Stimulated activated CD4-positive, alpha-beta T cell treated with anti-CD3 and anti-CD28 coated beads, TNF-alpha, amount 100 ng/mL, for 48 hours (primary cell): ENCODE data around the gene KCNIP3.
"Not testable (repeated sequence)": the region's sequence is repeated elsewhere in the genome, so short reads cannot be mapped to it uniquely, and the experiment has no call there.

ENCODE experiments used
- DNase-seq, 3 donors: peaks; one replicate each; pipeline ENCODE4 v3.0.0-alpha.2; 2020; ENCODE audit warnings: low read depth in 3 of 3

Gene KCNIP3

DNA sequence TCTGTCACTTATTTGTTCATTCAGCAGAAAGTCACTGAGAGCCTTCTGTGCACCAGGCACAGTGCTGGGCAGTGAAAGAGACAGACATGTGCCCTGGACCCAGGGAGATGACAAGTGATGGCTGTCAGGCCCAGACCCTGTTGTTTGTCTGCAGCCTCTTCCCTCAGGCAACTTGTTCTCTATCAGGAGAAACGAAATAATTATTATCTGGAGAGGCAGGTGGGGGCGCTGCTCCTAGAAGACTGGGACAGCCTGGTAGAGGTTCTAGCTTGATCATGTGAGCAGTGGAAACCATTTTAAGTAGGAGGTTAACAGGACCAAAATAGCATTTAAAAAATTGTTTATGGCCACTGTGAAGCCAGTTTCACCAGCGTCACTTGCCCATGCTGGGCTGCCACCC is 107.5 kb downstream of the KCNIP3 start:
- not testable (repeated sequence) for DNase-seq

GRCh38 chr2:95411239-95411638 is 114.1 kb downstream of the KCNIP3 start:
- DNase-seq, result not testable (repeated sequence)

GRCh38 chr2:95414015-95414594 is 117.0 kb downstream of the KCNIP3 start:
- peak in 2 of 3 donors; percentile 43 to 53 for DNase-seq

GRCh38 chr2:95415138-95415537 is 118.0 kb downstream of the KCNIP3 start:
- DNase-seq, result not testable (repeated sequence)

DNA sequence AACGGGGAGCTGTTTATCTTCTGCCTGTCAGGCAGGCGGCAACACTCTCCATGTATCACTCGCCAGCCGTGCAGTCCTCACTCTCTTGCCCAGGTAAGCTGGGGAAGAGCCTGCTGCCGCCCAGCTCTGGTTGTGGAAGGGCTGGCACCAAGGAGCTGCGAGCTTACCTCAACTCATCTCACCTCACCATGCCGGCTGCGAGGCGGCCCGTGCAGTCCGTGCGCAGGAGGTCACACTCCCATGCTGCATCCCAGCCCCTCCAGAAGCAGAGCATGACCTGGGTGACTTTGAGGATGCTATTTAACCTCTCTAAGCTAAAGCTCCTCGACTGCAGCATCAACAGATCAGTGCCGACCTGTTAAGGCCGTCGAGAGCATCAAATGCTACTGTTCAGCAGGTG is 118.4 kb downstream of the KCNIP3 start:
- not testable (repeated sequence) for DNase-seq

GRCh38 chr2:95427196-95427867 is 130.2 kb downstream of the KCNIP3 start:
- not testable (repeated sequence) for DNase-seq

DNA sequence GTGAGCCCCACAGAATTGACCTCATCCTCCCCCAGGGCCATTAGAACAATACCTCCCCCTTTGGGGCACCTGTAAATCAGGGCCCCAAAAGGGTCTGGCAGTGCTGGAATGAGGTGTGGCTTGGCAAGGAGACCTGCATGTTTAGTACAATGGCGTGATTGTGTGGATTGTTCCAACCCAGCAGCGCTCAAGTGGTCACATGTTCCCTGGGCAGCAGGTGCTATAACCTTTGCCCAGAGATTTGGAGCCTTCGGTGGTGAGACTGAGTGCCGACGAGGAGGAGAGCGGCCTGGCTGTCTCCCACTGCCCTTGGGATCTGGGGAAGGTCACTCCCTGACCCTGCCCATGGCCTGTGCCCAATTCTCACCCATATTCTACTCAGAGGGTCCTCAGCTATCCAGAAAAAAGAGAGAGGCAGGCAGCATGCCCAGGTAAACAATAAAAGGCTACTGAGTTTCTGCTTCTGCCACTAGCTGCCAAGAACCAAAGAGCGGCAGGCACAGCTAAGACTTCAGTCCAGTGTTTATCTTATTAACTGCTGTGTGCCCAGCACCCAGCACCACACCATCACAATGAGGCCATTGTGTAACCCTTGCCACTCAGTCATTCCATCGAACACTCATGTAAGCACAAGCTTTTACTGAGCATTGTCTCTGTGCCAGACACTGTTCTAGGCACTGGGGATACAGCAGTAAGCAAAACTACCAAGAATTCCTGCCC is 132.8 kb downstream of the KCNIP3 start:
- DNase-seq, result not testable (repeated sequence)

GRCh38 chr2:95433373-95433772 is 136.2 kb downstream of the KCNIP3 start:
- not testable (repeated sequence) for DNase-seq

- not testable (repeated sequence) for DNase-seq
Observed at GRCh38 chr2:95433973-95434372, 136.8 kb downstream of the KCNIP3 start.

GRCh38 chr2:95434507-95435076 is 137.4 kb downstream of the KCNIP3 start:
- not testable (repeated sequence) for DNase-seq

GRCh38 chr2:95435162-95435871 is 138.2 kb downstream of the KCNIP3 start:
- not testable (repeated sequence) for DNase-seq
